BJ (cell line): ENCODE data around the gene RPS21. TPM values are rescaled to one million over a fixed set of nuclear protein-coding genes. Genes with fewer than 3 reads are reported as not detected.

Source experiments
- CTCF ChIA-PET: fragments of 350-600 bp; formaldehyde crosslinking; extraction: SDS; loops from one replicate; lab custom pipeline; 2021; ENCODE audit warnings: antibody characterized with exemption, inconsistent platforms; lab: Yijun Ruan, JAX
- POLR2A ChIA-PET: fragments of 300-600 bp; sonication (Branson Sonifier 250); formaldehyde crosslinking; extraction: SDS; loops from one replicate; lab custom pipeline; 2021; ENCODE audit warnings: antibody characterized with exemption; lab: Charles Lee
- DNase-seq: peaks from one replicate; pipeline ENCODE4 v3.0.0-alpha.2; 2011; ENCODE audit warnings: low read depth
- H3K27me3 ChIP-seq: 2 replicates; pipeline ENCODE4 v1.6.0; 2011; ENCODE audit warnings: low read length; ENCODE audit not compliant: control insufficient read depth, insufficient read depth
- H3K36me3 ChIP-seq: 2 replicates; pipeline ENCODE4 v1.5.1; 2011; ENCODE audit warnings: low read length; ENCODE audit not compliant: control insufficient read depth, insufficient read depth
- H3K4me3 ChIP-seq: 2 replicates; pipeline ENCODE4 v1.5.1; 2011; ENCODE audit warnings: low read depth, mild to moderate bottlenecking, control low read depth, low read length
- polyA plus RNA-seq: library from polyadenylated mRNA; depleted of rRNA; stranded (reverse); fragments of >200 nt; gene quantifications from 2 replicates; pipeline ENCODE4 v1.2.3, GENCODE V29; 2011
- TF ChIP-seq, protein P1 (sequence below): IDR thresholded peaks from 2 replicates; pipeline ENCODE4 v1.5.1; 2011; ENCODE audit warnings: low read depth, mild to moderate bottlenecking, control low read depth, inconsistent platforms, low read length, moderate library complexity; ENCODE audit not compliant: insufficient read depth

Gene RPS21
- polyA plus RNA-seq, 1 experiment, result 3,818 TPM

DNA sequence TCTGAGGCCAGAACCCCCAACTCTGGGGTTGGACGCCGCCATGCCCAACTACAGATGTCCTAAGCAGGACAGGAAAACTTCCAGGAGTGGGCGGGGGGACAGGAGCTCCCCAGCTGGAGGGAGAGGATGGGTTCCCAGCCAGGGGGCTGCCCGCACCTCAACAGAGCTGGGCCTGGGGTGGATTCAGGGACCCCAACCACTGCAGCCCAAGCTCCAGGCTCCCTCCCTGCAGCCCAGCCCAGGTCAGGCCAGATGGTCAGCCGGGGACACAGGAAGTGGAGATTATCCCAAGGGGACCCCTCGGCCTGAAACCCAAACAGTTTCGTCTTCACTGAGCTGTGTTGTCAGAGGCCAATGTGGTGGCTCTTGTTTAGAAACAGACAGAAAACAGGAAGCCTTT lies 29.2 kb upstream of the RPS21 start:
- no peak overlapping the region for H3K4me3 ChIP-seq
- POLR2A ChIA-PET, result no interaction called here
- CTCF ChIA-PET, result interaction anchor here (1.2 to 1.3 kb wide), 2 partner anchors 11 to 12 kb away, joined by 3 read pairs; no protein-coding TSS in a partner anchor
- H3K36me3 ChIP-seq, result no peaks in the 10 kb centered on the region
- no peaks in the 10 kb centered on the region for H3K27me3 ChIP-seq
- TF ChIP-seq, protein P1, sequence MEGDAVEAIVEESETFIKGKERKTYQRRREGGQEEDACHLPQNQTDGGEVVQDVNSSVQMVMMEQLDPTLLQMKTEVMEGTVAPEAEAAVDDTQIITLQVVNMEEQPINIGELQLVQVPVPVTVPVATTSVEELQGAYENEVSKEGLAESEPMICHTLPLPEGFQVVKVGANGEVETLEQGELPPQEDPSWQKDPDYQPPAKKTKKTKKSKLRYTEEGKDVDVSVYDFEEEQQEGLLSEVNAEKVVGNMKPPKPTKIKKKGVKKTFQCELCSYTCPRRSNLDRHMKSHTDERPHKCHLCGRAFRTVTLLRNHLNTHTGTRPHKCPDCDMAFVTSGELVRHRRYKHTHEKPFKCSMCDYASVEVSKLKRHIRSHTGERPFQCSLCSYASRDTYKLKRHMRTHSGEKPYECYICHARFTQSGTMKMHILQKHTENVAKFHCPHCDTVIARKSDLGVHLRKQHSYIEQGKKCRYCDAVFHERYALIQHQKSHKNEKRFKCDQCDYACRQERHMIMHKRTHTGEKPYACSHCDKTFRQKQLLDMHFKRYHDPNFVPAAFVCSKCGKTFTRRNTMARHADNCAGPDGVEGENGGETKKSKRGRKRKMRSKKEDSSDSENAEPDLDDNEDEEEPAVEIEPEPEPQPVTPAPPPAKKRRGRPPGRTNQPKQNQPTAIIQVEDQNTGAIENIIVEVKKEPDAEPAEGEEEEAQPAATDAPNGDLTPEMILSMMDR, result no peak
- DNase-seq, result no peak

DNA sequence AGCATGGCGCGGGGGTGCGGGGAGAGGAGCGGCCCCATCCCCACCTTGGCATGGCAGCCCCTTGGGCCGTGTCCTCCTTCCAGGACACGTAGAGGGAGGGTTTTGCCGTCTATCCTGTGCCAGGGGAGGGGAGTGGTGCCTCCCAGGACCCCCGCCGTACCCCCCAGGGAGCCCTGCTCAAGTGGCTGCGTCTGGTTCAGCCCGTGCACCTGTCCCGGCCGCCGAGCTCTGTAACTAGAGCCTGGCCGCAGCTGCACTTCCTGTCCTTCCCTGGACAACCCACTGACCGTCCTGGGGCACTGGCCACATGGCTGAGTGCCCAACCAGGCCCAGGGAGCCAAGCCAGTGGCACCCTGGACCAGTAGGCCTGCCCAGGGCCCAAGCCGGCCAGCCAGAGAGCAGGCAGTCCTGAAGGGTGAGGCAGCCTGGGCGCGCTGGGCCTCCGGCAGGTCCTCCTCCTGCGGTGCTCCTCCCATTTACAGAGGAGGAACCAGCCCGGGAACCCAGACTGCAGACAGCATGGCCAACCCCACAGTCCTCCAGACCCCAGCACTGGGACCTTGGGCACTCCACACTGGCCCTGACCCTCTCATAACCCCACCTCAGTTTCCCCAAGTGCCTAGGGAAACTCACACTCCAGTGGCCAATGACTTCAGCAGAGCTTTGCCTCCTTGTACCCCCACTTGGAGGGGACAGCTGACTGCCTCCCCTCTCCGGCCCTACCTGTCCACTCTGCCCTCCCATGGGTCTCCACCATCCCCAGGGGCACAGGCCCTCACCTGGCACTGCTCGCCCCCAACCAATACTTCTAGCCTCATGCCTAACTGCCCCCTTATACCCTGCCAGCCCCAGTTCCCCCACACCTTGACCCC lies 28.5 kb upstream of the RPS21 start:
- POLR2A ChIA-PET, result no interaction called here
- H3K4me3 ChIP-seq, result no peak overlapping the region
- CTCF ChIA-PET, result interaction anchor here (0.7 to 1.3 kb wide), 3 partner anchors 10 to 191 kb away, joined by 3 to 6 read pairs (median 3); no protein-coding TSS in a partner anchor
- no peaks in the 10 kb centered on the region for H3K36me3 ChIP-seq
- TF ChIP-seq, protein P1, result no peak
- H3K27me3 ChIP-seq, result no peaks in the 10 kb centered on the region
- DNase-seq, result no peak

GRCh38 chr20:62359043-62359490 lies 27.8 kb upstream of the RPS21 start:
- POLR2A ChIA-PET, result no interaction called here

GRCh38 chr20:62359491-62360121 lies 27.3 kb upstream of the RPS21 start:
- TF ChIP-seq, protein P1, result no peak
- CTCF ChIA-PET, result interaction anchor here (0.7 kb wide), 2 partner anchors 60 to 190 kb away, joined by 4 to 6 read pairs; no protein-coding TSS in a partner anchor
- H3K27me3 ChIP-seq, result no peaks in the 10 kb centered on the region
- no peaks in the 10 kb centered on the region for H3K36me3 ChIP-seq
- H3K4me3 ChIP-seq, result no peak overlapping the region
- no peak for DNase-seq
- POLR2A ChIA-PET, result no interaction called here

More at GRCh38 chr20:62359043-62359490, 27.8 kb upstream of the RPS21 start:
- Histone ChIP-seq H3K36me3 (no peaks in the 10 kb centered on the region), H3K4me3 (no peak overlapping the region), H3K27me3 (no peaks in the 10 kb centered on the region)
- TF ChIP-seq, protein P1, result no peak
- CTCF ChIA-PET, result interaction anchor here (0.7 to 1.3 kb wide), 3 partner anchors 9 to 190 kb away, joined by 3 to 6 read pairs (median 4); no protein-coding TSS in a partner anchor
- DNase-seq, result no peak
